Bronchial epithelial cell (primary cell): Measurements from ENCODE around the gene PC. TPM values are rescaled to one million over a fixed set of nuclear protein-coding genes. Genes with fewer than 3 reads are reported as not detected.
A peak's percentile ranks its signal among the peaks of the same experiment; 100 is the strongest.

Experiments
- DNase-seq: peaks from one replicate; pipeline ENCODE4 v3.0.0-alpha.2; 2010; ENCODE audit warnings: low read depth
- FAIRE-seq: peaks from 2 replicates; lab custom pipeline; 2011; peaks lifted over from hg19 to GRCh38; lab: Jason Lieb, UNC
- H3K27me3 ChIP-seq: 2 replicates; pipeline ENCODE4 v1.5.1; 2011; ENCODE audit warnings: low read length; ENCODE audit not compliant: control insufficient read depth, insufficient read depth
- H3K36me3 ChIP-seq: 2 replicates; pipeline ENCODE4 v1.5.1; 2011; ENCODE audit warnings: low read length; ENCODE audit not compliant: control insufficient read depth, insufficient read depth
- H3K4me3 ChIP-seq: 2 replicates; pipeline ENCODE4 v1.5.1; 2011; ENCODE audit warnings: mild to moderate bottlenecking, low read depth, low read length, control low read depth
- CTCF ChIP-seq: IDR thresholded peaks from 2 replicates; pipeline ENCODE4 v1.5.1; 2011; ENCODE audit warnings: mild to moderate bottlenecking, moderate library complexity, low read length, control low read depth, inconsistent platforms; ENCODE audit not compliant: insufficient read depth, severe bottlenecking
- total RNA-seq: library from RNA; depleted of rRNA; stranded (reverse); fragments of >200 nt; gene quantifications from 2 replicates; pipeline ENCODE4 v1.2.1, GENCODE V29; 2014

PC gene
- total RNA-seq, 1 donor from 2014 or later = 14.2 TPM

GRCh38 chr11:66987924-66988637 lies 29.9 kb upstream of the PC start:
- no peaks in the 10 kb centered on the region for H3K36me3 ChIP-seq
- FAIRE-seq (no peak), DNase-seq (no peak)
- no peak overlapping the region for H3K4me3 ChIP-seq
- H3K27me3 ChIP-seq = no peaks in the 10 kb centered on the region
- no peak for TF ChIP-seq CTCF

DNA sequence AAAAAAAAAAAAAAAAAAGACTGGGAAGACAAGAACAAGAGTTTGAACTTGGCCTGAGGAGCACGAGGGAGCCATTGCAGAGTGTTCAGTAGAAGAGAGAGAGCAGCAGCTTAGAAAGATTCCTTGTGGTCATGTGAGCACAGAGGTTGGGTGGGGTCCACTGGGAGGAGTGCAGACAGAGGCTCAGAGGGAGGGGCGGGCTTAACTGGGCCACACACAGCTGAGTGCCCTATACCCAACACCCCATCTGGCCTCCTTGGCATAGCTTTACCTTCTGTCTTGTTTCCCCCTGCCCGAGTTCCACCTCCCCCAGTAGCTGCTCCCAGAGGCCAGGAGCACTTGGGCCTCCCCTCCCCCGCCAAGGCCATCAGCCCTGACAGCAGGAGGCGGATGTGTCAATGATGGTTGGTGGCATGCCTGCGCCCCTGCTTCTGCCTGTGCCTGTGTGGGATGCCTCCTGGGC lies 29.0 kb upstream of the PC start:
- DNase-seq (no peak), FAIRE-seq (no peak)
- no peak for TF ChIP-seq CTCF
- Histone ChIP-seq H3K27me3 (no peaks in the 10 kb centered on the region), H3K36me3 (no peaks in the 10 kb centered on the region), H3K4me3 (no peak overlapping the region)

DNA sequence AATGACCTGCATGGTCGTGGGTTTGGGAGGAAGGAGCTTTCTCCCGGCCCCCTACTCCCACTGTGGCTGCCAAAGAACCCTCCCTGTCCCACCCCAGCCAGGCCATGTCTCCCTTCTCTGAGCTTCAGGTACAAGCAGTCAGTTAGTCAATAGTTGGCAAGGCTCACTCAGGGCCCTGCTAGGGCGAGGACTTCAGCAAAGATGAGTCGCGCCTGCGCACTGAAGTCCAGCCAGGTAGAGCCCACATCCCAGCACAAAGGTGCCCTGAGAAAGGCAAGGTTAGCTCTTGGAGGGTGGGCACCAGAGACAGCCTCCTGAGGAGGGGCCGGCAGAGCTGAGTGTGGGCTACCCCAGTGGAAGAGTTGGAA lies 28.0 kb upstream of the PC start:
- no peak for TF ChIP-seq CTCF
- Histone ChIP-seq H3K27me3 (no peaks in the 10 kb centered on the region), H3K36me3 (no peaks in the 10 kb centered on the region), H3K4me3 (no peak overlapping the region)
- FAIRE-seq (no peak), DNase-seq (peak; percentile 75)

DNA sequence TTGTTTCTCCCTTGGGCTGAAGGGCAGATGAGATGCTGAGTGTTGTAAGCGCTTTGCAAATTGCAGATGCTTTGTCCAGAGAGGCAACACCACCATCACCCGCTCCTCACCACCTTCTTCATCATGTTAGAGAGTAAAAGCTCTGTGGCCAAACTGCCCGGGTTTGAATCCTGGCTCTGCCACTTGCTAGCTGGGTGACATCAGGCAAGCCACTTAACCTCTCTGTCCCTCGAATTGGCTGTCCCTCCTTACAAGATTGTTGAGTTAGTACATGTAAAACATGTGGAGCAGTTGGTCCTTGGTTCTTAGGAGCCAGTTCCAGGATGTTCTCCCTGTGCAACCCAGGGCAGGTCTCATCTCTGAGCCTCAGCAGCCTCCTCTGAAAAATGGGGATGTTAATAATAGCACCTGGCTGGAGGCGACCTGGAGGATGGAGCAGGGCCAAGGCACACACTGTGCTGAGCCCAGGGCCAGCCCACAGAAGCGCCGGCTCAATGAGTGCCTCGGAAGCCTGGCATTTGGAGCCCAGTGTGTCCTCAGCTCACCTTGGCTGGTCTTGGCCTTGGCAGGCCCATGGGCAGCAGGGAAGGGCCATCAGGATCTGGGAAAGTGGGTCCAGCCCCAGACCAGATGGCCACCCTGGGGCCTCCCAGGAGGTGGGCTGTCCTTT lies 27.5 kb upstream of the PC start:
- FAIRE-seq = no peak
- no peak for TF ChIP-seq CTCF
- Histone ChIP-seq H3K36me3 (no peaks in the 10 kb centered on the region), H3K4me3 (no peak overlapping the region), H3K27me3 (no peaks in the 10 kb centered on the region)
- no peak for DNase-seq

- no peak for DNase-seq
- no peak for FAIRE-seq
These were observed 25.2 kb upstream of the PC start for GRCh38 chr11:66983275-66983924.

More at GRCh38 chr11:66983275-66983924, 25.2 kb upstream of the PC start:
- TF ChIP-seq CTCF = no peak
- Histone ChIP-seq H3K27me3 (no peaks in the 10 kb centered on the region), H3K4me3 (no peak overlapping the region), H3K36me3 (no peaks in the 10 kb centered on the region)
